Neural cell (in vitro differentiated cells): ENCODE data around the gene SND1. TPM values are rescaled to one million over a fixed set of nuclear protein-coding genes. Genes with fewer than 3 reads are reported as not detected.

Experiments
- H2AFZ ChIP-seq: fragments of 200-600, 300-800 bp; sonication (generic), shearing (Covaris generic); 2 replicates; pipeline ENCODE4 v1.6.0; 2014; ENCODE audit warnings: low read depth, mild to moderate bottlenecking, antibody characterized with exemption, low read length, moderate library complexity
- H3F3A ChIP-seq: fragments of 200-600 bp; shearing (Covaris generic); 2 replicates; pipeline ENCODE4 v1.6.1; 2016; ENCODE audit warnings: mild to moderate bottlenecking, moderate library complexity, mixed read lengths, antibody characterized with exemption, low read length; ENCODE audit not compliant: insufficient read depth, poor library complexity, severe bottlenecking
- H3K27ac ChIP-seq: fragments of 200-600, 300-800 bp; sonication (generic), shearing (Covaris generic); 2 replicates; pipeline ENCODE4 v1.5.1; 2014; ENCODE audit warnings: mild to moderate bottlenecking, low read length, moderate library complexity
- H3K27me3 ChIP-seq: fragments of 300-800, 200-600 bp; sonication (generic), shearing (Covaris generic); 2 replicates; pipeline ENCODE4 v1.6.0; 2014; ENCODE audit warnings: mild to moderate bottlenecking, low read depth, low read length, moderate library complexity; ENCODE audit not compliant: insufficient read depth
- H3K36me3 ChIP-seq: fragments of 300-800, 200-600 bp; sonication (generic), shearing (Covaris generic); 2 replicates; pipeline ENCODE4 v1.5.1; 2014; ENCODE audit warnings: mild to moderate bottlenecking, antibody characterized with exemption, low read length, moderate library complexity; ENCODE audit not compliant: insufficient read depth
- H3K4me2 ChIP-seq: fragments of 300-800, 200-600 bp; sonication (generic), shearing (Covaris generic); 2 replicates; pipeline ENCODE4 v1.6.0; 2014; ENCODE audit warnings: mild to moderate bottlenecking, low read length
- H3K4me3 ChIP-seq: fragments of 300-800, 200-600 bp; sonication (generic), shearing (Covaris generic); 2 replicates; pipeline ENCODE4 v1.5.1; 2014; ENCODE audit warnings: mild to moderate bottlenecking, low read length, moderate library complexity
- H3K79me2 ChIP-seq: fragments of 200-600 bp; shearing (Covaris generic); replicated peaks from 2 replicates; pipeline ENCODE4 v1.6.0; 2014; ENCODE audit warnings: mild to moderate bottlenecking, low read length, moderate library complexity; ENCODE audit not compliant: insufficient read depth
- H3K9ac ChIP-seq: fragments of 300-800, 200-600 bp; sonication (generic), shearing (Covaris generic); 2 replicates; pipeline ENCODE4 v1.6.1; 2016; ENCODE audit warnings: mild to moderate bottlenecking, low read length, mixed read lengths
- H3K9me2 ChIP-seq: fragments of 200-600 bp; shearing (Covaris generic); 2 replicates; pipeline ENCODE4 v1.6.1; 2016; ENCODE audit warnings: mild to moderate bottlenecking, low read length, mixed read lengths; ENCODE audit not compliant: insufficient read depth
- H3K9me3 ChIP-seq: fragments of 200-600, 300-800 bp; sonication (generic), shearing (Covaris generic); 2 replicates; pipeline ENCODE4 v1.6.1; 2016; ENCODE audit warnings: mild to moderate bottlenecking, mixed run types, low read length, moderate library complexity, mixed read lengths
- H4K20me1 ChIP-seq: fragments of 200-600 bp; shearing (Covaris generic); 2 replicates; pipeline ENCODE4 v1.6.1; 2016; ENCODE audit warnings: mild to moderate bottlenecking, mixed run types; ENCODE audit not compliant: insufficient read depth
- CTCF ChIP-seq: fragments of 450-650 bp; IDR thresholded peaks from 2 replicates; pipeline ENCODE4 v1.5.1; 2014; ENCODE audit warnings: antibody characterized with exemption, mild to moderate bottlenecking, moderate library complexity; ENCODE audit not compliant: poor library complexity, severe bottlenecking
- EP300 ChIP-seq: fragments of 450-650 bp; conservative IDR thresholded peaks from 2 replicates; pipeline ENCODE4 v1.6.1; 2014; ENCODE audit warnings: antibody characterized with exemption, mild to moderate bottlenecking, moderate library complexity; ENCODE audit not compliant: poor library complexity, severe bottlenecking
- EZH2 ChIP-seq: fragments of 200-600, 300-800 bp; shearing (Covaris generic), sonication (generic); IDR thresholded peaks from 2 replicates; pipeline ENCODE4 v1.6.1; 2014; ENCODE audit warnings: antibody characterized with exemption, low read length, borderline replicate concordance, mild to moderate bottlenecking; ENCODE audit not compliant: insufficient read depth, poor library complexity, severe bottlenecking
- MXI1 ChIP-seq: fragments of 450-650 bp; conservative IDR thresholded peaks from 2 replicates; pipeline ENCODE4 v1.6.1; 2014; ENCODE audit warnings: antibody characterized with exemption, mild to moderate bottlenecking; ENCODE audit not compliant: poor library complexity, severe bottlenecking
- POLR2AphosphoS5 ChIP-seq: IDR thresholded peaks from 2 replicates; pipeline ENCODE4 v1.6.1; 2012
- RAD21 ChIP-seq: fragments of 450-650 bp; conservative IDR thresholded peaks from 2 replicates; pipeline ENCODE4 v1.6.1; 2014; ENCODE audit warnings: antibody characterized with exemption, mild to moderate bottlenecking, moderate library complexity
- SMC3 ChIP-seq: fragments of 450-650 bp; conservative IDR thresholded peaks from 2 replicates; pipeline ENCODE4 v1.6.1; 2014; ENCODE audit warnings: antibody characterized with exemption, mild to moderate bottlenecking, moderate library complexity; ENCODE audit not compliant: poor library complexity
- TAF1 ChIP-seq: IDR thresholded peaks from 2 replicates; pipeline ENCODE4 v1.6.1; 2012; ENCODE audit warnings: low read depth
- polyA plus RNA-seq: library from polyadenylated mRNA; depleted of rRNA; stranded (reverse); fragments of >200 nt; gene quantifications from 2 replicates; pipeline ENCODE4 v1.2.3, GENCODE V29; 2014
- TF ChIP-seq, protein P1 (sequence below): IDR thresholded peaks from 2 replicates; pipeline ENCODE4 v1.6.1; 2012; ENCODE audit warnings: borderline replicate concordance

SND1 gene
- polyA plus RNA-seq, 1 donor from 2014 or later = 37.4 TPM

GRCh38 chr7:127692200-127692599, 40.2 kb downstream of the SND1 start:
- H3K27me3 ChIP-seq = no peaks in the 10 kb centered on the region
- H3K9me2 ChIP-seq = no peaks in the 10 kb centered on the region
- no peak for TF ChIP-seq POLR2AphosphoS5
- no peak for TF ChIP-seq TAF1
- TF ChIP-seq CTCF = no peak
- TF ChIP-seq MXI1 = no peak
- TF ChIP-seq SMC3 = no peak
- TF ChIP-seq, protein P1, sequence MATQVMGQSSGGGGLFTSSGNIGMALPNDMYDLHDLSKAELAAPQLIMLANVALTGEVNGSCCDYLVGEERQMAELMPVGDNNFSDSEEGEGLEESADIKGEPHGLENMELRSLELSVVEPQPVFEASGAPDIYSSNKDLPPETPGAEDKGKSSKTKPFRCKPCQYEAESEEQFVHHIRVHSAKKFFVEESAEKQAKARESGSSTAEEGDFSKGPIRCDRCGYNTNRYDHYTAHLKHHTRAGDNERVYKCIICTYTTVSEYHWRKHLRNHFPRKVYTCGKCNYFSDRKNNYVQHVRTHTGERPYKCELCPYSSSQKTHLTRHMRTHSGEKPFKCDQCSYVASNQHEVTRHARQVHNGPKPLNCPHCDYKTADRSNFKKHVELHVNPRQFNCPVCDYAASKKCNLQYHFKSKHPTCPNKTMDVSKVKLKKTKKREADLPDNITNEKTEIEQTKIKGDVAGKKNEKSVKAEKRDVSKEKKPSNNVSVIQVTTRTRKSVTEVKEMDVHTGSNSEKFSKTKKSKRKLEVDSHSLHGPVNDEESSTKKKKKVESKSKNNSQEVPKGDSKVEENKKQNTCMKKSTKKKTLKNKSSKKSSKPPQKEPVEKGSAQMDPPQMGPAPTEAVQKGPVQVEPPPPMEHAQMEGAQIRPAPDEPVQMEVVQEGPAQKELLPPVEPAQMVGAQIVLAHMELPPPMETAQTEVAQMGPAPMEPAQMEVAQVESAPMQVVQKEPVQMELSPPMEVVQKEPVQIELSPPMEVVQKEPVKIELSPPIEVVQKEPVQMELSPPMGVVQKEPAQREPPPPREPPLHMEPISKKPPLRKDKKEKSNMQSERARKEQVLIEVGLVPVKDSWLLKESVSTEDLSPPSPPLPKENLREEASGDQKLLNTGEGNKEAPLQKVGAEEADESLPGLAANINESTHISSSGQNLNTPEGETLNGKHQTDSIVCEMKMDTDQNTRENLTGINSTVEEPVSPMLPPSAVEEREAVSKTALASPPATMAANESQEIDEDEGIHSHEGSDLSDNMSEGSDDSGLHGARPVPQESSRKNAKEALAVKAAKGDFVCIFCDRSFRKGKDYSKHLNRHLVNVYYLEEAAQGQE = no peak
- no peak for TF ChIP-seq RAD21
- no peak for TF ChIP-seq EP300
- no peak for TF ChIP-seq EZH2
- no peak overlapping the region for H3K9ac ChIP-seq
- peaks cover 4% of the 10 kb centered on the region for H3F3A ChIP-seq
- no peaks in the 10 kb centered on the region for H3K79me2 ChIP-seq
- no peak overlapping the region for H3K4me2 ChIP-seq
- no peak overlapping the region for H3K4me3 ChIP-seq
- no peaks in the 10 kb centered on the region for H4K20me1 ChIP-seq
- H3K36me3 ChIP-seq = no peaks in the 10 kb centered on the region
- no peak overlapping the region for H2AFZ ChIP-seq
- H3K27ac ChIP-seq = no peak overlapping the region
- no peaks in the 10 kb centered on the region for H3K9me3 ChIP-seq

- Histone ChIP-seq H3K27ac (no peak overlapping the region), H3F3A (no peaks in the 10 kb centered on the region), H4K20me1 (no peaks in the 10 kb centered on the region), H3K79me2 (no peaks in the 10 kb centered on the region), H3K9me2 (no peaks in the 10 kb centered on the region), H3K9ac (no peak overlapping the region), H2AFZ (no peak overlapping the region), H3K9me3 (no peaks in the 10 kb centered on the region), H3K36me3 (peaks cover 6% of the 10 kb centered on the region), H3K4me2 (no peak overlapping the region), H3K27me3 (no peaks in the 10 kb centered on the region), H3K4me3 (no peak overlapping the region)
- TF ChIP-seq CTCF (no peak), POLR2AphosphoS5 (no peak), EZH2 (no peak), EP300 (no peak), TAF1 (no peak)
- TF ChIP-seq, protein P1 = no peak
Measured at GRCh38 chr7:127699853-127700252, 47.9 kb downstream of the SND1 start.
